GM18868 (cell line): ENCODE measurements around the gene RPTOR.

Experiments used
- ATAC-seq: cut with Tn5 transposase; IDR thresholded peaks from one replicate; pipeline ENCODE4 v1.9.1; 2021; ENCODE audit warnings: mild to moderate bottlenecking, moderate library complexity; ENCODE audit not compliant: unreplicated experiment

Gene RPTOR

GRCh38 chr17:81002013-81002384 is 457.4 kb downstream of the RPTOR start:
- no peak for ATAC-seq

GRCh38 chr17:81002409-81003361 is 458.0 kb downstream of the RPTOR start:
- no peak for ATAC-seq

GRCh38 chr17:81003711-81004475 is 459.3 kb downstream of the RPTOR start:
- no peak for ATAC-seq

- ATAC-seq = no peak
Measured at GRCh38 chr17:81006891-81007290, 462.3 kb downstream of the RPTOR start.

GRCh38 chr17:81008140-81008539 is 463.5 kb downstream of the RPTOR start:
- ATAC-seq = no peak

- ATAC-seq = no peak
Measured at GRCh38 chr17:81009136-81009535, 464.5 kb downstream of the RPTOR start.

GRCh38 chr17:81010935-81011334 is 466.3 kb downstream of the RPTOR start:
- no peak for ATAC-seq

GRCh38 chr17:81011951-81012350 is 467.3 kb downstream of the RPTOR start:
- ATAC-seq = no peak

GRCh38 chr17:81012574-81013447 is 468.2 kb downstream of the RPTOR start:
- ATAC-seq = no peak

- no peak for ATAC-seq
Measured at GRCh38 chr17:81013642-81014041, 469.0 kb downstream of the RPTOR start.

GRCh38 chr17:81015136-81015535 is 470.5 kb downstream of the RPTOR start:
- ATAC-seq = no peak
